ENCODE data around the gene SLK. TPM values are rescaled to one million over a fixed set of nuclear protein-coding genes. Genes with fewer than 3 reads are reported as not detected.

The SLK gene
- total and polyA plus RNA-seq, 2 experiments from 2014 or later, result 13.8 to 43.6 TPM

DNA sequence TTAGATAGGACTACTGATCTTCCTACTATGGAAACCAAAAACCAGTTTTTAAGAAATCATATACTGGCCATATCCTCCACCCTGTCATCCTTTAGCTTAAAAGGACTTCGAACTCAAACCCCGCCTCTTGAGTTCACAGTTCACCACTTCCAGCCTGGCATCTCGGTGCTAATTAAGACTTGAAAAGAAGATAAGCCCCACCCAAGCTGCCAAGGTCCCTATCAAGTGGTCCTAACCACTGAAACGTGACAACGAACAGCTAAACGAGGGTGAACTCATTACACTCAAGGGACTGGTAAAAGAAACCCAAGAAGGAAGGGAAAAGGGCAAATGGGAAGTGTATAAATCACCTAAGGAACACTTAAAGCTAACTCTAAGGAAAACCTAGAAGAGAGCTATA lies 102.7 kb downstream of the SLK start:
- H3K27ac ChIP-seq, result no peak overlapping the region
- no peaks in the 10 kb centered on the region for H3K9me3 ChIP-seq (ENCODE audit: low read depth)
- TF ChIP-seq EZH2phosphoT487 (IDR thresholded peaks at IDR 0.05; ENCODE audit: low read depth, severe bottlenecking, unreplicated experiment), result no peak
- TF ChIP-seq EZH2 (IDR thresholded peaks at IDR 0.05; ENCODE audit: borderline replicate concordance), result no peak
- TF ChIP-seq, protein P1, sequence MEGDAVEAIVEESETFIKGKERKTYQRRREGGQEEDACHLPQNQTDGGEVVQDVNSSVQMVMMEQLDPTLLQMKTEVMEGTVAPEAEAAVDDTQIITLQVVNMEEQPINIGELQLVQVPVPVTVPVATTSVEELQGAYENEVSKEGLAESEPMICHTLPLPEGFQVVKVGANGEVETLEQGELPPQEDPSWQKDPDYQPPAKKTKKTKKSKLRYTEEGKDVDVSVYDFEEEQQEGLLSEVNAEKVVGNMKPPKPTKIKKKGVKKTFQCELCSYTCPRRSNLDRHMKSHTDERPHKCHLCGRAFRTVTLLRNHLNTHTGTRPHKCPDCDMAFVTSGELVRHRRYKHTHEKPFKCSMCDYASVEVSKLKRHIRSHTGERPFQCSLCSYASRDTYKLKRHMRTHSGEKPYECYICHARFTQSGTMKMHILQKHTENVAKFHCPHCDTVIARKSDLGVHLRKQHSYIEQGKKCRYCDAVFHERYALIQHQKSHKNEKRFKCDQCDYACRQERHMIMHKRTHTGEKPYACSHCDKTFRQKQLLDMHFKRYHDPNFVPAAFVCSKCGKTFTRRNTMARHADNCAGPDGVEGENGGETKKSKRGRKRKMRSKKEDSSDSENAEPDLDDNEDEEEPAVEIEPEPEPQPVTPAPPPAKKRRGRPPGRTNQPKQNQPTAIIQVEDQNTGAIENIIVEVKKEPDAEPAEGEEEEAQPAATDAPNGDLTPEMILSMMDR (IDR thresholded peaks at IDR 0.05; ENCODE audit: poor library complexity), result no peak
- WGBS (ENCODE audit: low lambda C conversion rate, missing lambda C conversion rate), result 57% methylated on average over 6 of the region's 6 CpGs
- no peak overlapping the region for H3K4me2 ChIP-seq
- peaks cover 5% of the 10 kb centered on the region for H3K27me3 ChIP-seq
- peaks cover 6% of the 10 kb centered on the region for H3K4me1 ChIP-seq (ENCODE audit: insufficient read depth)
- no peak for DNase-seq (ENCODE audit: low spot score)
- H3K79me2 ChIP-seq, result no peaks in the 10 kb centered on the region
- H4K20me1 ChIP-seq (ENCODE audit: insufficient read depth, poor library complexity, severe bottlenecking), result no peaks in the 10 kb centered on the region
- H3K9me2 ChIP-seq (replicated peaks; ENCODE audit: insufficient read depth), result no peaks in the 10 kb centered on the region
- H3K4me3 ChIP-seq, result no peak overlapping the region
- H2AFZ ChIP-seq, result no peak overlapping the region
- H3K36me3 ChIP-seq (replicated peaks; ENCODE audit: insufficient read depth, low read depth), result no peaks in the 10 kb centered on the region

DNA sequence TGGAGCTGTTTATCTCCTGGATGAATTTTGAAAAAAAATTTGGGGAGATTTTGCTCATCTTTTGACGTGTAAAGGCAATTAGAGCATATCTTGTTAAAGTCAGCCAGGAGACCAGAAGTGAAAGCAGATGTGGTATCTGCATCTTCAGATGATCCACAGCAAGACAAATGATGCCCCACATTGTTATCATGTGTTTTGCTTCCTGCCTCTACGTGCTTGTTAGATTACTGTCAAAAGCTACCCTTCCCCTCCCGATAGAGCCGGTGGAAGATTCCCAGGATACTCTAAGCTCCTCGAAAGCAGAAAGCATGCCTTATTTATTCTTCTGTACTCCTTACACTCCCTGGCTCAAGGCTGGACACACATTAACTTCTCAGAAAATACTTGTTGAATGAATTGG lies 105.8 kb downstream of the SLK start:
- DNase-seq (ENCODE audit: low spot score), result no peak
- Histone ChIP-seq H3K9me2 (replicated peaks; ENCODE audit: insufficient read depth) (no peaks in the 10 kb centered on the region), H4K20me1 (ENCODE audit: insufficient read depth, poor library complexity, severe bottlenecking) (no peaks in the 10 kb centered on the region), H3K4me3 (no peak overlapping the region), H3K36me3 (replicated peaks; ENCODE audit: insufficient read depth, low read depth) (no peaks in the 10 kb centered on the region), H3K79me2 (no peaks in the 10 kb centered on the region), H2AFZ (no peak overlapping the region), H3K27ac (no peak overlapping the region), H3K9me3 (ENCODE audit: low read depth) (no peaks in the 10 kb centered on the region), H3K27me3 (peaks cover 5% of the 10 kb centered on the region), H3K4me1 (ENCODE audit: insufficient read depth) (no peaks in the 10 kb centered on the region), H3K4me2 (no peak overlapping the region)
- 40% methylated on average over 5 of the region's 5 CpGs for WGBS (ENCODE audit: low lambda C conversion rate, missing lambda C conversion rate)
- TF ChIP-seq, protein P1 (IDR thresholded peaks at IDR 0.05; ENCODE audit: poor library complexity), result no peak
- no peak for TF ChIP-seq EZH2phosphoT487 (IDR thresholded peaks at IDR 0.05; ENCODE audit: low read depth, severe bottlenecking, unreplicated experiment)
- no peak for TF ChIP-seq EZH2 (IDR thresholded peaks at IDR 0.05; ENCODE audit: borderline replicate concordance)

GRCh38 chr10:104074505-104074904 lies 107.6 kb downstream of the SLK start:
- Histone ChIP-seq H3K9me2 (replicated peaks; ENCODE audit: insufficient read depth) (no peaks in the 10 kb centered on the region), H3K4me1 (ENCODE audit: insufficient read depth) (no peaks in the 10 kb centered on the region), H3K27ac (no peak overlapping the region), H3K4me2 (no peak overlapping the region), H2AFZ (no peak overlapping the region), H3K4me3 (no peak overlapping the region), H4K20me1 (ENCODE audit: insufficient read depth, poor library complexity, severe bottlenecking) (no peaks in the 10 kb centered on the region), H3K79me2 (no peaks in the 10 kb centered on the region), H3K9me3 (ENCODE audit: low read depth) (no peaks in the 10 kb centered on the region), H3K36me3 (replicated peaks; ENCODE audit: insufficient read depth, low read depth) (no peaks in the 10 kb centered on the region), H3K27me3 (peaks cover 5% of the 10 kb centered on the region)
- WGBS (ENCODE audit: low lambda C conversion rate, missing lambda C conversion rate), result 88% methylated on average over 6 of the region's 6 CpGs
- no peak for DNase-seq (ENCODE audit: low spot score)
- TF ChIP-seq EZH2 (IDR thresholded peaks at IDR 0.05; ENCODE audit: borderline replicate concordance) (no peak), EZH2phosphoT487 (IDR thresholded peaks at IDR 0.05; ENCODE audit: low read depth, severe bottlenecking, unreplicated experiment) (no peak)
- TF ChIP-seq, protein P1 (IDR thresholded peaks at IDR 0.05; ENCODE audit: poor library complexity), result no peak

GRCh38 chr10:104076743-104077160 lies 109.8 kb downstream of the SLK start:
- no peak overlapping the region for H3K4me3 ChIP-seq
- H4K20me1 ChIP-seq (ENCODE audit: insufficient read depth, poor library complexity, severe bottlenecking), result no peaks in the 10 kb centered on the region
- H2AFZ ChIP-seq, result no peak overlapping the region
- 16% methylated on average over 3 of the region's 3 CpGs for WGBS (ENCODE audit: low lambda C conversion rate, missing lambda C conversion rate)
- peaks cover 5% of the 10 kb centered on the region for H3K27me3 ChIP-seq
- no peak overlapping the region for H3K4me2 ChIP-seq
- H3K27ac ChIP-seq, result no peak overlapping the region
- no peaks in the 10 kb centered on the region for H3K79me2 ChIP-seq
- no peaks in the 10 kb centered on the region for H3K36me3 ChIP-seq (replicated peaks; ENCODE audit: insufficient read depth, low read depth)
- TF ChIP-seq EZH2phosphoT487 (IDR thresholded peaks at IDR 0.05; ENCODE audit: low read depth, severe bottlenecking, unreplicated experiment) (no peak), EZH2 (IDR thresholded peaks at IDR 0.05; ENCODE audit: borderline replicate concordance) (no peak)
- TF ChIP-seq, protein P1 (IDR thresholded peaks at IDR 0.05; ENCODE audit: poor library complexity), result no peak
- no peaks in the 10 kb centered on the region for H3K9me2 ChIP-seq (replicated peaks; ENCODE audit: insufficient read depth)
- H3K9me3 ChIP-seq (ENCODE audit: low read depth), result no peaks in the 10 kb centered on the region
- peak; percentile 22 for DNase-seq (ENCODE audit: low spot score)
- no peaks in the 10 kb centered on the region for H3K4me1 ChIP-seq (ENCODE audit: insufficient read depth)
